GM21360 (cell line): ENCODE measurements around the gene TMEM139.

Source experiments
- ATAC-seq: cut with Tn5 transposase; IDR thresholded peaks from one replicate; pipeline ENCODE4 v1.9.1; 2021; ENCODE audit warnings: mild to moderate bottlenecking, moderate library complexity; ENCODE audit not compliant: unreplicated experiment

TMEM139 gene

GRCh38 chr7:143321734-143322133 is 37.0 kb downstream of the TMEM139 start:
- no peak for ATAC-seq

- ATAC-seq = no peak
Measured at GRCh38 chr7:143322760-143323633, 38.2 kb downstream of the TMEM139 start.

- no peak for ATAC-seq
Measured at GRCh38 chr7:143323653-143324052, 38.9 kb downstream of the TMEM139 start.

- no peak for ATAC-seq
Measured at GRCh38 chr7:143325240-143325639, 40.5 kb downstream of the TMEM139 start.

GRCh38 chr7:143327903-143328302 is 43.1 kb downstream of the TMEM139 start:
- ATAC-seq = peak; percentile 65

GRCh38 chr7:143329471-143330170 is 44.9 kb downstream of the TMEM139 start:
- no peak for ATAC-seq

GRCh38 chr7:143331179-143331801 is 46.5 kb downstream of the TMEM139 start:
- ATAC-seq = no peak

GRCh38 chr7:143334244-143334643 is 49.5 kb downstream of the TMEM139 start:
- ATAC-seq = no peak

- no peak for ATAC-seq
Measured at GRCh38 chr7:143337216-143337615, 52.5 kb downstream of the TMEM139 start.
